Fibroblast of lung (primary cell): ENCODE measurements around the gene KIF6.

Source experiments
- EZH2 ChIP-seq: IDR thresholded peaks from 2 replicates; pipeline ENCODE4 v1.5.1; 2012; ENCODE audit warnings: low read length, control low read depth, mild to moderate bottlenecking; ENCODE audit errors: missing control alignments
- TF ChIP-seq, protein P1 (sequence below), 2 donors: IDR thresholded peaks in 1 of 2; conservative IDR thresholded peaks in 1 of 2; 1 replicate in 1 of 2; 2 replicates in 1 of 2; pipeline ENCODE4 v1.5.1; 2011 to 2012; ENCODE audit warnings: low read length in 2 of 2, control low read depth in 1 of 2, inconsistent platforms in 1 of 2, low read depth in 1 of 2, mild to moderate bottlenecking in 1 of 2

DNA sequence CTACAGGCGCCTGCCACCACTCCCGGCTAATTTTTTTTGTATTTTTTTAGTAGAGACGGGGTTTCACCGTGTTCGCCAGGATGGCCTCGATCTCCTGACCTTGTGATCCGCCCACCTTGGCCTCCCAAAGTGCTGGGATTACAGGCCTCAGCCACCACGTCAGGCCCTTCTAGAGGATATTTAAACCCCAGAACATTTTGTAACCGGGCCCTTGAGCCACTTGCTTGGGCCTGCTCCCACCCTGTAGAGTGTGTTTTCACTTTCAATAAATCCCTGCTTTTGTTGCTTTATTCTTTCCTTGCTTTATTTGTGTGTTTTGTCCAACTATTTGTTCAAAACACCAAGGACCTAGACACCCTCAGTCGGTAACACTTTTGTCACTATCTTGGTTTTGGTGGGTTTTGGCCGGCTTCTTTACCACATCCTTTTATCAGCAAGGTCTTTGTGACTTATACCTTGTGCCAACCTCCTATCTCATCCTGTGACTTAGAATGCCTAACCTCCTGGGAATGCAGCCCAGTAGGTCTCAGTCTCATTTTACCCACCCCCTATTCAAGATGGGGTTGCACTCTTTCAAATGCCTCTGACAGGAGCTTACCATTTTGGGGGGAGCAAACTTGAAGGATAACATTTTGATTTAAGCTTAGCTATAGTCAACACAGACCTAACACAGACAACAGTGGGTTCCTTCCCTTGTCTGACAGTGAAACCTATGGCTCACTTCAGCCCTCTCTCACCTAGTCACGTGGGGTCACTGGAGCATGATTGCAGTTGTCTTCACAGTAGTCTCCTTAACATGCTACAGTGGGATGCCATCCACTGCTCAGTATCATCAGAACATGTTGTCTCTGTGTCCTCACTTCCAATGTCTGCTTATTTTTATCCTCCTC, 27.9 kb upstream of the KIF6 start:
- TF ChIP-seq, protein P1, sequence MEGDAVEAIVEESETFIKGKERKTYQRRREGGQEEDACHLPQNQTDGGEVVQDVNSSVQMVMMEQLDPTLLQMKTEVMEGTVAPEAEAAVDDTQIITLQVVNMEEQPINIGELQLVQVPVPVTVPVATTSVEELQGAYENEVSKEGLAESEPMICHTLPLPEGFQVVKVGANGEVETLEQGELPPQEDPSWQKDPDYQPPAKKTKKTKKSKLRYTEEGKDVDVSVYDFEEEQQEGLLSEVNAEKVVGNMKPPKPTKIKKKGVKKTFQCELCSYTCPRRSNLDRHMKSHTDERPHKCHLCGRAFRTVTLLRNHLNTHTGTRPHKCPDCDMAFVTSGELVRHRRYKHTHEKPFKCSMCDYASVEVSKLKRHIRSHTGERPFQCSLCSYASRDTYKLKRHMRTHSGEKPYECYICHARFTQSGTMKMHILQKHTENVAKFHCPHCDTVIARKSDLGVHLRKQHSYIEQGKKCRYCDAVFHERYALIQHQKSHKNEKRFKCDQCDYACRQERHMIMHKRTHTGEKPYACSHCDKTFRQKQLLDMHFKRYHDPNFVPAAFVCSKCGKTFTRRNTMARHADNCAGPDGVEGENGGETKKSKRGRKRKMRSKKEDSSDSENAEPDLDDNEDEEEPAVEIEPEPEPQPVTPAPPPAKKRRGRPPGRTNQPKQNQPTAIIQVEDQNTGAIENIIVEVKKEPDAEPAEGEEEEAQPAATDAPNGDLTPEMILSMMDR (conservative IDR thresholded peaks at IDR 0.05 in 1 of 2, IDR thresholded peaks at IDR 0.05 in 1 of 2; ENCODE audit: low read depth in 1 of 2, low read length in 2 of 2) = no peak
- TF ChIP-seq EZH2 = no peak
